Nephron (organoid): Measurements from ENCODE around the gene RHOJ.

Experiments
- H3K27ac Mint-ChIP-seq, 3 experiments: 2 replicates each; pipeline ENCODE4 v1.8.0; 2020; ENCODE audit warnings: mixed read lengths in 3 of 3, mild to moderate bottlenecking in 2 of 3, moderate library complexity in 1 of 3
- H3K27me3 Mint-ChIP-seq: 2 replicates; pipeline ENCODE4 v1.8.0; 2021; ENCODE audit warnings: low read depth, mild to moderate bottlenecking, moderate library complexity, mixed read lengths
- H3K36me3 Mint-ChIP-seq: 2 replicates; pipeline ENCODE4 v1.8.0; 2020; ENCODE audit warnings: low read depth, mixed read lengths
- H3K4me1 Mint-ChIP-seq: 2 replicates; pipeline ENCODE4 v1.8.0; 2020; ENCODE audit warnings: mixed read lengths
- H3K4me3 Mint-ChIP-seq, 3 experiments: 2 replicates each; pipeline ENCODE4 v1.8.0; 2020; ENCODE audit warnings: mild to moderate bottlenecking in 3 of 3, mixed read lengths in 3 of 3, moderate library complexity in 2 of 3
- H3K9me3 Mint-ChIP-seq: 2 replicates; pipeline ENCODE4 v1.8.0; 2020; ENCODE audit warnings: mixed read lengths
- TF ChIP-seq, protein P1 (sequence below), 3 experiments: fragments of 200-600 bp; sonication (generic); IDR thresholded peaks; one replicate each; pipeline ENCODE4 v1.5.0; 2021; ENCODE audit warnings: antibody characterized with exemption in 3 of 3; ENCODE audit not compliant: unreplicated experiment in 3 of 3

Gene RHOJ

DNA sequence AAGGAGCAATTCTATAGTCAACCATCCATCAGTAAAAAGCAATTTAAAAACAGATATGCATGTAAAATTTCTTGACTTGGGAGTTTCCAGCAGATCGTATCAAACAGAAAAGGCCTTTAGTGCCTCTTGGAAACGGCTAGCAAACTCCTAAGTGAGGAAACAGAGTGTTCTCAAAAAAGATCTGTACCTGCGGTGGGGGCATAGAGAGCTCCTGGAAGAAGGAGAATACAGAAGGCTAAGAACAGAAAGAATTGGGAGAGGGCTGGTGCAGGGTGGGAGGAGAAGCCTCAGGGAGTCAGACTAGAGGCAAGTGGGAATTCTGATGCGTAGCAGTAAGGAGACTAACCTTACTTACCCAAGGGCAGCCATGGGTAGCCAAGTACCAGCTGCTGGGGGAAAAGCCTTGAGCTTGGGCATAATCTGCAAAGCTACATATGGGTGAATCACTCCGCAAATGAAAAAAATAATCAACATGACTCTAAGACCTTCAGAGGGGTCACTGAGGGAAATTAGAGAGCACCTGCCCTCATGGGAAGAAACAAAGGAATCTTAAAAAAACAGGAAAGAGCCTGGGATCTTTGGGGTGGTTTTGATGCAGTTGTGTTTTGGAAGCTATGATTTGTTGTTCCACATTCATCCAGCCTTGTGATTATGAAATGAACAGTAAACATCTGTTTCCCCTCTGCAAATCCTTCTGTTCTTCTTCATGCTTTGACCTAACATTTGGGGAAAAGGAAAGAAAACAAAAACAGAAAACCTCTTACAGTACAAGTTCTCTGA, 10.4 kb downstream of the RHOJ start:
- no peaks in the 10 kb centered on the region for H3K27me3 Mint-ChIP-seq
- H3K4me3 Mint-ChIP-seq = no peak overlapping the region
- H3K4me1 Mint-ChIP-seq = peaks cover 6% of the 10 kb centered on the region
- H3K9me3 Mint-ChIP-seq = no peaks in the 10 kb centered on the region
- H3K27ac Mint-ChIP-seq = peak overlapping the region; percentile 14 to 39 (median 38)
- H3K36me3 Mint-ChIP-seq = peaks cover 25% of the 10 kb centered on the region
- TF ChIP-seq, protein P1, sequence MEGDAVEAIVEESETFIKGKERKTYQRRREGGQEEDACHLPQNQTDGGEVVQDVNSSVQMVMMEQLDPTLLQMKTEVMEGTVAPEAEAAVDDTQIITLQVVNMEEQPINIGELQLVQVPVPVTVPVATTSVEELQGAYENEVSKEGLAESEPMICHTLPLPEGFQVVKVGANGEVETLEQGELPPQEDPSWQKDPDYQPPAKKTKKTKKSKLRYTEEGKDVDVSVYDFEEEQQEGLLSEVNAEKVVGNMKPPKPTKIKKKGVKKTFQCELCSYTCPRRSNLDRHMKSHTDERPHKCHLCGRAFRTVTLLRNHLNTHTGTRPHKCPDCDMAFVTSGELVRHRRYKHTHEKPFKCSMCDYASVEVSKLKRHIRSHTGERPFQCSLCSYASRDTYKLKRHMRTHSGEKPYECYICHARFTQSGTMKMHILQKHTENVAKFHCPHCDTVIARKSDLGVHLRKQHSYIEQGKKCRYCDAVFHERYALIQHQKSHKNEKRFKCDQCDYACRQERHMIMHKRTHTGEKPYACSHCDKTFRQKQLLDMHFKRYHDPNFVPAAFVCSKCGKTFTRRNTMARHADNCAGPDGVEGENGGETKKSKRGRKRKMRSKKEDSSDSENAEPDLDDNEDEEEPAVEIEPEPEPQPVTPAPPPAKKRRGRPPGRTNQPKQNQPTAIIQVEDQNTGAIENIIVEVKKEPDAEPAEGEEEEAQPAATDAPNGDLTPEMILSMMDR (IDR thresholded peaks at IDR 0.05; ENCODE audit: unreplicated experiment in 3 of 3) = no peak

DNA sequence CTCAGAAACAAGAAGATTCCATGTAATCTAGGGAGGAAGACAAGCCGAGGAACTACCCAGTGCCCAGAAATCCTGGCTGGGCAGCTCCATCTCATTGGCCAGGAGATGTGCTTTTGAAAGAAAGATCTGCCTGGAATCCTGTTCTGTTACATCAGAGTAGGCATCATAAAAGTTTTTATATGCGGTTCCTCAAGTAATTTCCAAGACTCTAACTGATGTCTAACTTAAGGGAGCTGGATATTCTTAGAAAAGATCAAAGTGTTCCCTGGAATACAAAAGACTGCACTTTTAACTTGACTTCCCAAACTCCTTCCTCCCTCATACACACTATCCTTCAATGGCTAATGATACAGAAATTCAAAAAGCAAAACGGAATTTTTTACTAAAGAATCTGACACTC, 16.3 kb downstream of the RHOJ start:
- H3K9me3 Mint-ChIP-seq = peaks cover 14% of the 10 kb centered on the region
- no peak overlapping the region for H3K4me3 Mint-ChIP-seq
- peaks cover 17% of the 10 kb centered on the region for H3K36me3 Mint-ChIP-seq
- TF ChIP-seq, protein P1 (IDR thresholded peaks at IDR 0.05; ENCODE audit: unreplicated experiment in 3 of 3) = no peak
- peaks cover 11% of the 10 kb centered on the region for H3K4me1 Mint-ChIP-seq
- no peaks in the 10 kb centered on the region for H3K27me3 Mint-ChIP-seq
- no peak overlapping the region for H3K27ac Mint-ChIP-seq

DNA sequence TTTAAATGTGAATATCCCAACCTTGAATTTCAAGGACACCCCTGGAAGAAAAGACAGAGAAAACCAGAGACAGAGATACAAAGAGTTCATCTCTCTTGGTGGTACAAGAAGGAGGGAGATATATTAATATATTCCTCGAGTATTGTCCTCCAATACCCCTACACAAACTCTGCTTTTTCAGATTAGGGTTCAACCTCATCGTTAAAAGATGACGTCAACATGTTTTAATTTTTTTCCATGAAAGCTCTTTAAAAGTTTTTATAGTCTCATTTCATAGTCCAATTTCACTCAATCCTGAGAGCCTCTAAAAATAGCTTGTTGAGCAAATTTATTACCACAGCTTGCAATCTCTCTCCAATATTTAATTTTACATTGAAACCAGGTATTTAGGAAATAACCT, 19.4 kb downstream of the RHOJ start:
- Mint-ChIP-seq H3K27ac (peak overlapping the region; percentile 54 to 88 (median 88)), H3K4me3 (no peak overlapping the region), H3K36me3 (peaks cover 13% of the 10 kb centered on the region), H3K4me1 (peaks cover 34% of the 10 kb centered on the region), H3K9me3 (peaks cover 14% of the 10 kb centered on the region), H3K27me3 (no peaks in the 10 kb centered on the region)
- TF ChIP-seq, protein P1 (IDR thresholded peaks at IDR 0.05; ENCODE audit: unreplicated experiment in 3 of 3) = no peak

DNA sequence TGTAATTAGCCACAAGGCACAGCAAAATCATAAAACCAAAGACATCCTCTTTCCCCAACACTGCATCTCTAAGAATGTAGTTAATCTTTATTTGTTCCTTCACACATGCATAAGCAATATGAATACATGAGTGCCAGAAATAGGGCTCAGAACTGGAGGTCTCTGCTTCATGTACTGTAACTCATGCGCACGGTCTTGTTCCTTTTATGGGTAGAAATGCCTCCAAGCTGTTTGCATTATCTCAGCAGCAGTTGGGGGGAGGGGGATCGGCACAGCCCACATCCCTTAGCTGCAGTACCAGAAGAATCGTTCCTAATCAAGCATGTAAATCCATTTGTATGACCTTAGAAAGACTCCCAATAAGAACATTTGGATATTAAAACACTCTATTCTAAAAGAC, 20.0 kb downstream of the RHOJ start:
- Mint-ChIP-seq H3K9me3 (peaks cover 14% of the 10 kb centered on the region), H3K4me3 (no peak overlapping the region), H3K27me3 (no peaks in the 10 kb centered on the region), H3K4me1 (peaks cover 39% of the 10 kb centered on the region), H3K36me3 (peaks cover 17% of the 10 kb centered on the region), H3K27ac (peak overlapping the region; percentile 54 to 88 (median 88))
- TF ChIP-seq, protein P1 (IDR thresholded peaks at IDR 0.05; ENCODE audit: unreplicated experiment in 3 of 3) = no peak

DNA sequence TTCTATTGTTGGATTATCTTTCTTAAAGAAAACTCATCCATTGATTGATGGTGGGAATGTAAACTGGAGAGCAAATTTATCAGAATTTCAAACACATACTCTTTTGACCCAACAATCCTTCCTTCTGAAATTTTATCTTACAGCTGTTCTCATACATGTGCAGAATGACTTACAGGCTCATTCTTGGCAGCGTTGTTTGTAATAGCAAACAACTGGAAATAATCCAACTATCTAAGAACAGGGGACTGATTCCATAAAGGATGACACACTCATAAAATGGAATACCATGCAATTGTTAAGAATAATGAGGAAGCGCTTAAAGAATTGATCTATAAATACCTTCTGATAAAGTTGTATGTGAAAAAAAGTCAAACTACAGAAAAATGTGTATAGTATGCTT, 24.0 kb downstream of the RHOJ start:
- Mint-ChIP-seq H3K4me1 (peaks cover 39% of the 10 kb centered on the region), H3K27me3 (no peaks in the 10 kb centered on the region), H3K9me3 (peaks cover 19% of the 10 kb centered on the region), H3K27ac (peak overlapping the region; percentile 14 to 85 (median 56)), H3K36me3 (peaks cover 23% of the 10 kb centered on the region), H3K4me3 (no peak overlapping the region)
- TF ChIP-seq, protein P1 (IDR thresholded peaks at IDR 0.05; ENCODE audit: unreplicated experiment in 3 of 3) = no peak
